ENCODE data around the gene WSB2.

WSB2 gene

DNA sequence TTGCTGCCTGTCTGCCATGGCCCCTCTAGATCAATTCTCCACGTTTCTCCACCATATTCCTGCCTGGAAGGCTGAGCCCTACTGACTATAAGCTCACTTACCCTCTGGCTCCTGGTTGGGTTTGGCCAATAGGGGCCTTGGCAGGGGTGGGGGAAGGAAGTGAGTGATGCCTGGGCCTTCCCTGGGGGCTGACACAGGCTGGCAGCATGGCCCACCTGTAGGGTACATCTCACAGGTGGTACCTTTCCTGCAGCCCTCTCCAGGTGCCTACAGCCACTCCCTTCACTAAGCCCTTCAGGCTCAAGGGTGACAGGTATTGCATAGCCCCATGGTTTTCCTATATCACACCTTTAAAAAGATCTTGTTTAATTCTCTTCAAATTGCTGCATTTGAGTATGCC is 40.9 kb downstream of the WSB2 start:
- Histone ChIP-seq H3K4me3 (no peak overlapping the region), H3K9me3 (no peaks in the 10 kb centered on the region), H3K4me1 (peaks cover 0 to 16% (median 7%) of the 10 kb centered on the region in 4 donors), H3K27me3 (no peaks in the 10 kb centered on the region), H3K36me3 (peaks cover 4 to 48% (median 18%) of the 10 kb centered on the region in 3 donors), H3K27ac (no peak overlapping the region)
- intact Hi-C loops (cut with DNase I; ENCODE audit: low total_unique reads), result no loop called here
- TF ChIP-seq, protein P1, sequence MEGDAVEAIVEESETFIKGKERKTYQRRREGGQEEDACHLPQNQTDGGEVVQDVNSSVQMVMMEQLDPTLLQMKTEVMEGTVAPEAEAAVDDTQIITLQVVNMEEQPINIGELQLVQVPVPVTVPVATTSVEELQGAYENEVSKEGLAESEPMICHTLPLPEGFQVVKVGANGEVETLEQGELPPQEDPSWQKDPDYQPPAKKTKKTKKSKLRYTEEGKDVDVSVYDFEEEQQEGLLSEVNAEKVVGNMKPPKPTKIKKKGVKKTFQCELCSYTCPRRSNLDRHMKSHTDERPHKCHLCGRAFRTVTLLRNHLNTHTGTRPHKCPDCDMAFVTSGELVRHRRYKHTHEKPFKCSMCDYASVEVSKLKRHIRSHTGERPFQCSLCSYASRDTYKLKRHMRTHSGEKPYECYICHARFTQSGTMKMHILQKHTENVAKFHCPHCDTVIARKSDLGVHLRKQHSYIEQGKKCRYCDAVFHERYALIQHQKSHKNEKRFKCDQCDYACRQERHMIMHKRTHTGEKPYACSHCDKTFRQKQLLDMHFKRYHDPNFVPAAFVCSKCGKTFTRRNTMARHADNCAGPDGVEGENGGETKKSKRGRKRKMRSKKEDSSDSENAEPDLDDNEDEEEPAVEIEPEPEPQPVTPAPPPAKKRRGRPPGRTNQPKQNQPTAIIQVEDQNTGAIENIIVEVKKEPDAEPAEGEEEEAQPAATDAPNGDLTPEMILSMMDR (IDR thresholded peaks at IDR 0.05), result no peak
- no peak for DNase-seq

DNA sequence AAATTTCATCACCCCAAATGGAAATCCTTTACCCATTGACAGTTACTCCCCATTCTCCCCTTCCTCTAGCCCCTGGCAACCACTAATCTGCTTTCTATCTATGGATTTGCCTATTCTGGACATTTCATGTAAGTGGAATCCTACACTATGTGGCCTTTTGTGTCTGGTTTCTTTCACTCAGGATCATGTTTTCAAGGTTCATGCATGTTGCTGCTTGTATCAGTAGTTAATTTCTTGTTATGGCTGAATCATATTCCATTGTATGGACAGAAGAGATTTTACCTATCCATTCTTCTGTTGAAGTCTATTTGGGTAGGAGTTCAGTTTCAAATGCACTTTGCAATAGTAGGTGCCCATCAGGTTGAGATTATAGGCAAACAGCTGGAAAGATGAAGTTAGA is 43.1 kb downstream of the WSB2 start:
- H3K27ac ChIP-seq, result no peak overlapping the region
- TF ChIP-seq, protein P1 (IDR thresholded peaks at IDR 0.05), result no peak
- H3K4me3 ChIP-seq, result no peak overlapping the region
- peaks cover 0 to 16% (median 7%) of the 10 kb centered on the region in 4 donors for H3K4me1 ChIP-seq
- DNase-seq, result no peak
- intact Hi-C loops (cut with DNase I; ENCODE audit: low total_unique reads), result loop anchor here (5.0 kb wide), 1 partner anchor 34 kb away; no protein-coding TSS in a partner anchor
- H3K9me3 ChIP-seq, result no peaks in the 10 kb centered on the region
- H3K36me3 ChIP-seq, result peaks cover 4 to 37% (median 15%) of the 10 kb centered on the region in 3 donors
- H3K27me3 ChIP-seq, result no peaks in the 10 kb centered on the region

DNA sequence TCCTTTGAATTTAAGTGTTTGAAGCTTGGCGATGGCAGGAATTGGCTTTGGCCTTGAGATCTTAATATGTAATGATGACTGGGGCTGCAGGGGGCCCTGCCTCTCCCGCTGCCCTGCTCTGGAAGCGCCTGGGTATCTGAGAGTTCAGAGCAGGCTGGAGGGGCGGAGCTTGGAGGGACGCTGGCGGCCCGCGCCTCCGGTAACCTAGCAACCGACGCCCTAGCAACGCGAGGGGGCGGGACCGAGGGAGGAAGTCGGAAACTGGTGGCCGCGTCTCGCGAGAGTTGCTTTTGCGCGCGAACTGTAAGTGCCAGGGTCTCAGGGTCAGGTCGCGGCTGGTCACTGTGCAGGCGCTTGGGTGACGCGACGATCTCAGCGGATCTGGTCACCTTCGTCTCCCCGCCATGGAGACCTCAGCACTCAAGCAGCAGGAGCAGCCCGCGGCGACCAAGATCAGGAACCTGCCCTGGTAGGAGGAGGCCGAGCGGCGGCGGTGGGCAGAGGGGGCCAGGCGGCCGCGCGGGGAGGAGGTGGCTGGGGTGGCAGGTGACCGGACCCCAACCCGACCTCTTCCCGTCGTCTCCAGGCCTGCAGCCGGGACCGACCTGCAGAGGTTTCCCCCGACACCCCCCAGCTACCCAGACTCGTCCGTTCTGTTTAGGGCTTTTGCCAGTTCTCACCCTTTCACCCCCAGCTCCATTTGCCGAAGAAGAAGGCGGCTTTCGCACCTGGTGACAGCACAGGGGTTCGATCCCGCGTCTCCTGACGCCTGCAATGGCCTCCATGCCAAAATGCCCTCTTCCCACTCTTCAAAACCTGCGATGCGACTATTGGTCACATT is 44.3 kb downstream of the WSB2 start, which contains the start of gene RFC5:
RFC5 (plus strand) TSS at position 280 of the 841 bp plus-strand sequence; CDS start at position 405, 125 bp downstream.
- H3K27me3 ChIP-seq, result no peaks in the 10 kb centered on the region
- peaks cover 4 to 25% (median 9%) of the 10 kb centered on the region in 3 donors for H3K36me3 ChIP-seq
- intact Hi-C loops (cut with DNase I; ENCODE audit: low total_unique reads), result loop anchor here (5.0 kb wide), 1 partner anchor 36 kb away; no protein-coding TSS in a partner anchor
- peaks cover 0 to 16% (median 7%) of the 10 kb centered on the region in 4 donors for H3K4me1 ChIP-seq
- H3K9me3 ChIP-seq, result no peaks in the 10 kb centered on the region
- peak within 1 kb of the TSS; percentile 13 to 72 for H3K27ac ChIP-seq
- TF ChIP-seq, protein P1 (IDR thresholded peaks at IDR 0.05), result no peak
- peak within 1 kb of the TSS; percentile 65 to 96 for H3K4me3 ChIP-seq
- peak; percentile 97 to 98 for DNase-seq

DNA sequence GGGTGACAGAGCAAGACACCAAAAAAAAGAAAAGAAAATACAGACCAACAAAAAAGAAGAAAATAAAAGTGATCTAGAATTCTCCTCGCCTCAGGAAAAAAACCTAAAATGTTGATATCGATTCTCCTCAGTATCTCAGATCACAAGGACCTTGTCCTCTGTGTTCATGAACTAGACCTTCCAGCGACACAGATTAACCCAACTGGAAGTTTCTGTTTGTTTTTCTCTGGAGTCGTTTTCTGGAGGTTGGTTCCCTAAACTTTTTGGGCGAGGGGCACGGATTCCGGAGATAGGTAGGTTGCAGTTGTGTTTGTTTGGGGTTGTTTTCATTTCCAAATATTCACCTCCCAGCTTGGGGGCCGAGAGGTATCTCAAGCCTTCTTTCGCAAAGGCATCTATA is 45.0 kb downstream of the WSB2 start:
- peak overlapping the region; percentile 65 to 96 for H3K4me3 ChIP-seq
- peaks cover 4 to 20% (median 7%) of the 10 kb centered on the region in 3 donors for H3K36me3 ChIP-seq
- H3K4me1 ChIP-seq, result peaks cover 0 to 16% (median 7%) of the 10 kb centered on the region in 4 donors
- DNase-seq, result no peak
- H3K27ac ChIP-seq, result no peak overlapping the region
- TF ChIP-seq, protein P1 (IDR thresholded peaks at IDR 0.05), result no peak
- no peaks in the 10 kb centered on the region for H3K27me3 ChIP-seq
- H3K9me3 ChIP-seq, result no peaks in the 10 kb centered on the region
- intact Hi-C loops (cut with DNase I; ENCODE audit: low total_unique reads), result loop anchor here (5.0 kb wide), 1 partner anchor 36 kb away; no protein-coding TSS in a partner anchor

DNA sequence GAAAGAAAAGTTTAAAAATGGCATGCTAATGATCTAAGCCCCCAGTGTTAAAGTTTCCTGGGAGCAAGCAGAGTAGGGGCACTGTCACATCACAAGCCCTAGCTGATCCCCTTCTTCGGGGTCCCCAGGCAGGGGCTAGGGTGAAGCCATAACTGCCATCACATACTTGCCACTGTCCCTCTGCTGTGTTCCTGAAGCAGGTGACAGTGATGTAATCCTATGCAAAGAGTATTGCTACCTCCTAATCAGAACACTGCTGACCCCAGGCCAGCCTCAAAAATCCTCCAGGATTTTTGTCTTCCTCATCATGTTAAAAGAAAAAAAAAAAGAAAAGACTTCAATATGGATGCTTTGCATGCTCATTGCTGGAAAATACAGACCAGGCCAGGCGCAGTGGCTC is 45.7 kb downstream of the WSB2 start:
- Histone ChIP-seq H3K9me3 (no peaks in the 10 kb centered on the region), H3K4me1 (peaks cover 0 to 16% (median 7%) of the 10 kb centered on the region in 4 donors), H3K4me3 (no peak overlapping the region), H3K27me3 (no peaks in the 10 kb centered on the region), H3K27ac (no peak overlapping the region), H3K36me3 (peaks cover 0 to 13% (median 7%) of the 10 kb centered on the region in 3 donors)
- DNase-seq, result no peak
- intact Hi-C loops (cut with DNase I; ENCODE audit: low total_unique reads), result loop anchor here (5.0 kb wide), 1 partner anchor 37 kb away; no protein-coding TSS in a partner anchor
- TF ChIP-seq, protein P1 (IDR thresholded peaks at IDR 0.05), result no peak
